SKM-1 (cell line): ENCODE results near the gene ORM1.
"Not testable (repeated sequence)": the region's sequence is repeated elsewhere in the genome, so short reads cannot be mapped to it uniquely, and the experiment has no call there.

Experiments used
- DNase-seq: peaks from one replicate; lab custom pipeline; 2025; ENCODE audit not compliant: unreplicated experiment; lab: John Stamatoyannopoulos, UW

The ORM1 gene

GRCh38 chr9:114322160-114322818 is 609 bp upstream of the ORM1 start:
- DNase-seq, result not testable (repeated sequence)

GRCh38 chr9:114323849-114324248 is 951 bp downstream of the ORM1 start:
- not testable (repeated sequence) for DNase-seq

- DNase-seq, result no peak
Measured at GRCh38 chr9:114324492-114324891, 1.6 kb downstream of the ORM1 start.

- not testable (repeated sequence) for DNase-seq
Measured at GRCh38 chr9:114324965-114325364, 2.1 kb downstream of the ORM1 start.

- not testable (repeated sequence) for DNase-seq
Measured at GRCh38 chr9:114325684-114326254, 2.9 kb downstream of the ORM1 start.

GRCh38 chr9:114327749-114328148 is 4.9 kb downstream of the ORM1 start:
- no peak for DNase-seq

GRCh38 chr9:114328357-114328820 is 5.5 kb downstream of the ORM1 start:
- DNase-seq, result not testable (repeated sequence)

- not testable (repeated sequence) for DNase-seq
Measured at GRCh38 chr9:114328937-114329624, 6.2 kb downstream of the ORM1 start.

- not testable (repeated sequence) for DNase-seq
Measured at GRCh38 chr9:114329625-114330022, 6.7 kb downstream of the ORM1 start, which contains the start of gene ORM2. TSS of gene ORM2 (plus strand) at chr9:114329869. CDS start at chr9:114329905, 36 bp downstream.

- DNase-seq, result no peak
Measured at GRCh38 chr9:114330636-114331035, 7.7 kb downstream of the ORM1 start.

- DNase-seq, result not testable (repeated sequence)
Measured at GRCh38 chr9:114331229-114332195, 8.6 kb downstream of the ORM1 start.

GRCh38 chr9:114332474-114333040 is 9.7 kb downstream of the ORM1 start:
- DNase-seq, result not testable (repeated sequence)

GRCh38 chr9:114333718-114334117 is 10.8 kb downstream of the ORM1 start:
- not testable (repeated sequence) for DNase-seq

GRCh38 chr9:114334490-114334889 is 11.6 kb downstream of the ORM1 start:
- DNase-seq, result no peak

- DNase-seq, result no peak
Measured at GRCh38 chr9:114335745-114336144, 12.8 kb downstream of the ORM1 start.

GRCh38 chr9:114336157-114336556 is 13.3 kb downstream of the ORM1 start:
- no peak for DNase-seq

GRCh38 chr9:114336699-114337395 is 13.9 kb downstream of the ORM1 start:
- no peak for DNase-seq

GRCh38 chr9:114338187-114338586 is 15.3 kb downstream of the ORM1 start:
- no peak for DNase-seq

- DNase-seq, result no peak
Measured at GRCh38 chr9:114339130-114339908, 16.4 kb downstream of the ORM1 start.
